NCI-H774 (cell line): Measurements from ENCODE around the gene SAFB2.

Experiments used
- DNase-seq: peaks from one replicate; lab custom pipeline; 2025; lab: John Stamatoyannopoulos, UW

Gene SAFB2

DNA sequence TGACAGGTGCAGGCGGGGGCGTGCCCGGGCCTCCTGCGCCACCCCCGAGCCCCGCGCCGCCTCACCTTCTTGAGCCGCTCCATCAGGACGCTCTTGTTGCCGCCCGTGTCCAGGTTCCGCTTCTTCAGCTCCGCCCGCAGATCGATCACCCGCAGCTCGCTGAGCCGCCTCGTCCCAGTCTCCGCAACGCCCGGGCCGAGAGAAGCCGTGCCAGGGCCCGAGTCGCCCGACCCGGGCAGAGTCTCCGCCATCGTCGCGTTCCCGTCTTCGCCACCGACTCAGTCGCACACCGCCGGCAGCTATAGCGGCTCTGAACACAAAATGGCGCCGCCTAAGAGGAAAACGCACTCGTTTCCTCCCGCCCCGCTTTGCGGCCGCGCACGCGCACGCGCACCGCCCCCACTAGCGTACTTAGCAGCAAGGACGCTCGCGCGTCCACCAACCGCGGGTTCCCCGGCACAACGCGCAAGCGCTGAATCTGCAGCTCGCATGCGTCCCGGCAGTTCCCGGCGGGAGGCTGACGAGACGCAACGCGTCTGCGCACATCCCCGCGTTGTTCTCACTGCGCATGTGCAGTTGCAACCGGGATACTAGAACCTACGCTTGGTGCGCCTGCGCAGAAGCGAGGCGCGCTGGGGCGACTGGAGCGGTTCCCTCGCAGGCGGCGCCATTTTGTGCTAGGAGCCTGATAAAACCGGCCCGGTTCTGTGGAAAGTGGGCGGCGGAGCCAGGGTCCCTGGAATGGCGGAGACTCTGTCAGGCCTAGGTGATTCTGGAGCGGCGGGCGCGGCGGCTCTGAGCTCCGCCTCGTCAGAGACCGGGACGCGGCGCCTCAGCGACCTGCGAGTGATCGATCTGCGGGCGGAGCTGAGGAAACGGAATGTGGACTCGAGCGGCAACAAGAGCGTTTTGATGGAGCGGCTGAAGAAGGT is at the start of gene SAFB2, which contains the start of gene SAFB:
Gene SAFB2 (minus strand): TSS at position 312 of the 932 bp plus-strand sequence. CDS start 61 bp downstream, at position 251.
Gene SAFB (plus strand): TSS at position 619 of the 932 bp plus-strand sequence. CDS start 123 bp downstream, at position 742.
- DNase-seq: peak; percentile 99

DNA sequence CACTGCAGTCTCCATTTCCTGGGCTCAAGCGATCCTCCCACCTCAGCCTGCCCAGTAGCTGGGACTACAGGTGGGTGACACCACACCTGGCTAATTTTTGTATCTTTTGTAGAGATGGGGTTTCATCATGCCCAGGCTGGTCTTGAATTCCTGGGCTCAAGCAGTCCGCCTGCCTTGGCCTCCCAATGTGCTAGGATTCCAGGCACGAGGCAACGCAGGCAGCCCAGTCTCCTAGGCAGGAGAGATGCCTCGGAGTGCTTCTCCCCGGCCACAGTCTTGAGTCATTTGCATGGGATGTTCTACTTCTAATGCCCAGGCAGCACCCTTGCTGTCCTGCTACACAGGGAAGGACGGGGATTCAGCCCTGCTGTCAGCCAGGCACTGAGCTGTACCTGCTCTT is 49.0 kb upstream of the SAFB2 start:
- no peak for DNase-seq

DNA sequence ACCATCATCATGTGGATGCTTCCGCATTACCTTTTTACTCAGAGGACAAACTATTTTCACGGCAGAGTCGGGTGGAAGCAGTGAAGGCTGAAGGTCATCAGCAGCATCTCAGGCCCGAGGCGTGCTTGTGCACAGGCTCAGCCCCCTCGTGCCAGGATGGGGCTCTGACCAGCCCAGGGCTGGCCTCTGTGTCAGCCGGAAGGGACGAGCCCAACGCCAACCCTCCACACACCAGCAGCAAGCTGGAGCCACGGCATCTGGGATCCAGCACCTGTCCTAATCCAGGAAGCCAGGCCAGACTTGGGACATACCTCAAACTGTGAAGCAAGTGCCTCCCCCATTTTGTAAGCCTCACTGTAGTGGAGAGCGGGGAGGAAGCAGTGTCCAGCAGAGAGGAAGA is 46.6 kb upstream of the SAFB2 start:
- no peak for DNase-seq

- DNase-seq: no peak
Measured at GRCh38 chr19:5667751-5668271, 45.2 kb upstream of the SAFB2 start.

- no peak for DNase-seq
Measured at GRCh38 chr19:5666921-5667610, 44.5 kb upstream of the SAFB2 start.

DNA sequence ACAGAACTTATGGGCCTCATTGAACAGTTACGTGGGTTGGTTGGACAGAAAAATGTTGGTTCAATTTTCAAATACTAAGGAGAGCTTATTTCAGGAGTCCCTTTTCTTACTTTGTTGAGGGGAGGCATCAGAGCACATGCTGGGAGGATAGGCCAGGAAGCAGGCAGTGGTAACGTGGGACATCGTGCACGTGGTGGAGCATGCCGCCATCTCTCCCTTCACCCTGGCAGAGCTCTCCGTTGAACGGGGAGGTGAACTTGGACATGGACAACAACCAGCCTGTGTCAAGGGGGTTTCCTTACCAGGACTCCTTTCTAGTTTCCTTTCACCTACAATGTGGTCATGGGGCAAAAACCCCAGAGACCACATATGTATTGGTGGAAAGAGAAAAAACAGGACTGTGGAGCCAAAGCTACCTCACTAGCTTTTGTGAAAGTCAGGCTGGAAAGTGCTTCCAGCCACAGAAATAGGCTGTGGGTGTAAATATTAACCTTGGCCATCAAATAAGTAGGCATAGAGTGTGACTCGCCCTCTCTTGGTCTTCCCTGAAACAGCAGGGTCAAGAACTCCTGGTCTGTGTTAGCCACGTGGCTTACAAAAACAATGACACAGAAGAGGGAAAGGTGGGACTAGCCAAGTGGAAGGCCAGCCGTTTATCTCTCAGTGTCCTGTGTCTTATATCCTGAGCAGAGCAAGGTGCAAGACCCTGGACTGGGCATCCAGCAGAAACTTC is 43.4 kb upstream of the SAFB2 start:
- no peak for DNase-seq

DNA sequence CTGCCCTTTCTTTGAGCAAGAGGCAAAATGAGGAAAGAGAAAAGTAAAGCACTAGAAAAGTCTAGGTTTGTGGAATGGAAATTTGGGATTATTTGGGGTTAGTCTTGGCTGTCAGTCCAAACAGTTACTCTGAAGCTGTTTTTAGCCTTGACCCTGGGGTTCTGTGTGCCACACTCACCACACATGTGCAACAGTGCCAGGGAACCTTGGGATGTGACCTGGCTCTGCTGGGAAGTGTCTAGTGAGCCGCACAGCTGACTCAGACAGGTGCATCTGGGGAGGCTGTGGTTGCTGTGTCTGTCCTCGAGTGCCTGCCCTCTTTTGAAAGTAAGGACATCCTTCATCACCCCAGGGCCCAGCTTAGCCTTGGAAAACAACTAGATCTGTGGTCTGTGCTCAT is 41.9 kb upstream of the SAFB2 start:
- DNase-seq: no peak

- DNase-seq: no peak
Measured at GRCh38 chr19:5663904-5664303, 41.3 kb upstream of the SAFB2 start.

- DNase-seq: no peak
Measured at GRCh38 chr19:5661483-5661882, 38.9 kb upstream of the SAFB2 start.

GRCh38 chr19:5655412-5655811 is 32.8 kb upstream of the SAFB2 start:
- DNase-seq: no peak

DNA sequence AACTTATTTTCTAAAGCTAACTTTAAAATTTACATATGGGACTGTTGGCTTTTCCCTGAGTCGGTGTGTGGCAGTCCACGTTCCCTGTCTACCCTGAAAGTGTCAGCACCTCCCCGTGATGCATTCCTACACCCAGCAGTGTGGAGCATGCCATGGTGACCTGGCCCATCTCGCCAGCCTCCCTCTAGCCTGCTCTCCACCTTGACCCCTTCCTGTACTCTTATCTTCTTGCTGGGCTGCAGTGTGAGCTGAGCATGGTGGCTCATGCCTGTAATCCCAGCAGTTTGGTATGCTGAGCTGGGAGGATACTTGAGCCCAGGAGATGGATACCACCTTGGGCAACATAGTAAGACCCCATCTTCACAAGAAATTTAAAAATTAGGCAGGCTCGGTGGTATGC is 32.4 kb upstream of the SAFB2 start:
- DNase-seq: no peak

DNA sequence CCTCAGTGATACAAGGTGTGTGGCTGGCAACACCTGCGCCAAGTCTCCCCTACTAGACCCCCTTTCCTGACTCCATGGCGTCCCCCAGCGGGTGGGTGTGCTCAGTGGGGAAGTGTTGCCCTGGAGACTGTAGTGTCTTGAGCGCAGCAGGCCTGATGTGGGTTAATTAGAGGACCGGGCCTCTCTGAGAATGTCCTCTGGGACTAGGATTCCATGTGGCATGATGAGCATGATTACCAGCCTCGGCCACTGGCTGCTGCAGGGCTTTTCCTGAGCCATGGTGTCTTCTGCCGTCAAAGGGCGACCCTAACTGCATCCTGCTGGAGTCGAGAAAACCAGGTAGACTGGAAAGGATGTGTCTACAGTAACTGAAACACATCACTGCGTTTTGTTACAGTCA is 29.7 kb upstream of the SAFB2 start:
- no peak for DNase-seq

GRCh38 chr19:5651361-5651760 is 28.8 kb upstream of the SAFB2 start:
- DNase-seq: no peak

DNA sequence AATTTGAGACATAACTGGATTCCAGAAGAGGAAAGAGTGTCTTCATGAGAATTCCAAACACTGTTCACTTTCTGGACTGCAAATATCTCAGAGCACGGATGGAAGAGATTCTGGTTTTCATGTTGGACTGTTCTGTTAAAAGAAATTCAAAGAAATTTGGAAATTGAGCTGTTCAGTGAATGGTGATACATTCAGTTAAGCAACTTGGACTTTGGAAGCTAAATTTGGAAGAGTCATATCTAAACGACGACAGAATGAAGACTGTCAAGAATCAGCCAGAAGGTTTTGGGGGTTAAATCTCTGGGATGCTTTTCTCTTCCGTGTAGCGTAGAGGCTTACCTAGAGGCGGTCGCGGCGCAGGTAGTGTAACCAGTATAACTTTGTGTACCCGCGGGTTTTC is 25.9 kb upstream of the SAFB2 start:
- DNase-seq: no peak

GRCh38 chr19:5646703-5647102 is 24.1 kb upstream of the SAFB2 start:
- no peak for DNase-seq

- DNase-seq: peak; percentile 70
Measured at GRCh38 chr19:5645409-5645808, 22.8 kb upstream of the SAFB2 start.

- DNase-seq: no peak
Measured at GRCh38 chr19:5644037-5644436, 21.5 kb upstream of the SAFB2 start.

- no peak for DNase-seq
Measured at GRCh38 chr19:5643060-5643459, 20.5 kb upstream of the SAFB2 start.

DNA sequence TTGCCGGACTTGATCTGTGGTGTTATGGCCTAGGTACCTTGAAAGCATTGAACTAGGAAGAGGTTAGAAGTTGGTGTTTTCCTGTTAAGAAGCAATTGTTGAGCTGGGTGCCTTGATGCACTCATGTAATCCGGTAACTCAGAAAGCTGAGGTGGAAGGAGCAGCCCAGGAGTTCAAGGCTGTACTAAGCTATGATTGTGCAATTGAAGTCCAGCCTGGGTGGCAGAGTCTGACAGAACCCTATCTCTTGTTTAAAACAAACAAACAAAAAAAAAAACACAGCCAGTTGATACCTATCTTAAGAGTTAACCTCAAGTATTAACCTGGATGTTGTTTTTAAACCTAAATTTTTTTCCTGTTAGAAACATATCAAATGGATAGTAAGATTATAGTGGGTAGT is 19.6 kb upstream of the SAFB2 start:
- DNase-seq: no peak

DNA sequence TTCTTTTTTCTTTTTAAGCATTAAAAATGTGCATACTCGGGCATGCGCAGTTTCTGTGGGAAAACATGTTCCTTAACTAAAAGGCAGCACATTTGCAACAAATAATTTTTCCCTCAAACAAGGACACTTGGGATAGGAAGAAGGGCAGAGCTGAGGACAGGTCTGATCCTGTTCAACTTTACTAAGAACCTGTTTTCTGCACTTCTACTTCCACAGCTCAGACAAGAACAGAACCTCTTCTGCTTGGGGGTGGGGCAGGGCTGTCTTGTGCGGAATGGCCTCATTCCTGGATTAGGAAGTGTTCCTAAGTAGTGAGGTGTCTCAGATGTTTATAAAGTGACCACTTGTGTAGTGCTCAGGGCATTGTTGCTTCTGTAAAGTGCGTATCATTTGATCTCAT is 18.6 kb upstream of the SAFB2 start:
- DNase-seq: no peak

- DNase-seq: no peak
Measured at GRCh38 chr19:5637971-5638370, 15.4 kb upstream of the SAFB2 start.

DNA sequence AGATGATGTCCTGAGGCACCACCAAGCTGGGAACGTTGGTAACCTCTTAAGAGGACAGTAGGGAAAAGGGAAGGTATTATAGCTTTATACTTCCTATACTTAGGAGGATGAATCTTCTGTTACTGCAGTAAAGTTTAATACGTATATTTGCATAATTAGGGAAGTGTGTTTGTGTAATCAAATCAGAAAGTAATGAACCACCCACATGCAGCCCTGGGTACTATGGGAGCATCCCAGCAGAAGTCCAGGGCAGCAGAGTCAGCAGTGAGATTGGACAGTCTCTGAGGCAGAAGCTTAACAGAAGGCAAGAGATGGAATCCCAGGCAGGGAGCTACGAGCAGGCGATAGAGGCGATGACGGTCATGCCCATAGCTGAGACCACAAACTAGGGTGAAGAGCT is 12.9 kb upstream of the SAFB2 start:
- DNase-seq: no peak
